K562 (cell line): ENCODE results near the gene TTLL8. TPM values are rescaled to one million over a fixed set of nuclear protein-coding genes. Genes with fewer than 3 reads are reported as not detected.

ENCODE experiments used
- MBD2 ChIP-seq: sonication (generic); IDR thresholded peaks from 2 replicates; pipeline ENCODE4 v1.6.1; 2016; ENCODE audit warnings: low read depth, borderline replicate concordance
- SMARCB1 ChIP-seq: IDR thresholded peaks from 2 replicates; pipeline ENCODE4 v1.6.1; 2011; ENCODE audit warnings: improper control_type of control experiment, low read depth; ENCODE audit not compliant: insufficient read length
- ZNF121 ChIP-seq: sonication (generic); formaldehyde crosslinking; conservative IDR thresholded peaks from 2 replicates; pipeline ENCODE4 v1.8.0; 2022; ENCODE audit warnings: missing genetic modification reagents
- ZNF165 ChIP-seq: fragments of 250-450 bp; sonication (Bioruptor Pico); IDR thresholded peaks from 2 replicates; pipeline ENCODE4 v1.4.0; 2020; ENCODE audit warnings: borderline replicate concordance
- ZNF76 ChIP-seq: fragments of 250-450 bp; sonication (Bioruptor Pico); IDR thresholded peaks from 2 replicates; pipeline ENCODE4 v1.4.0; 2020; ENCODE audit warnings: mild to moderate bottlenecking, moderate library complexity, borderline replicate concordance
- polyA plus RNA-seq, 8 experiments: library from polyadenylated mRNA; depleted of rRNA in 4 of 8; stranded (reverse) in 5 of 8; unstranded in 3 of 8; fragments of >200 nt; fragmentation: Nextera tagmentation in 2 of 8; fragmentation: Illumina TruSeq in 1 of 8; extraction: Ambion mirVana in 2 of 8; extraction: Trizol in 1 of 8; gene quantifications; 2 replicates each; pipeline versions ENCODE4 v1.2.1 to v1.2.3, GENCODE V29; 2011 to 2014; ENCODE audit warnings: inconsistent platforms in 1 of 8, missing spikeins in 1 of 8
- total RNA-seq, 7 experiments: library from RNA; depleted of rRNA in 6 of 7; stranded (reverse); fragments of >200 nt in 6 of 7; fragmentation: Illumina TruSeq in 2 of 7; extraction: Trizol in 2 of 7; gene quantifications; 2 replicates each; pipeline versions ENCODE4 v1.2.1 to v1.2.3, GENCODE V29; 2011 to 2021; ENCODE audit warnings: low replicate concordance in 1 of 7
- TF ChIP-seq, protein P1 (sequence below): fragments of 250-450 bp; sonication (Bioruptor Pico); IDR thresholded peaks from 2 replicates; pipeline ENCODE4 v1.4.0; 2020; ENCODE audit warnings: borderline replicate concordance
- TF ChIP-seq, protein P2 (sequence below), 2 experiments: fragments of 450-650 bp in 1 of 2; sonication (generic) in 1 of 2; formaldehyde crosslinking in 1 of 2; IDR thresholded peaks; 2 replicates each; pipeline versions ENCODE4 v1.7.1 to v1.9.0; 2016 to 2022; ENCODE audit warnings: inconsistent platforms in 1 of 2, mild to moderate bottlenecking in 1 of 2, missing genetic modification reagents in 1 of 2
- TF ChIP-seq, protein P3 (sequence below): sonication (generic); formaldehyde crosslinking; IDR thresholded peaks from 2 replicates; pipeline ENCODE4 v1.8.1; 2023; ENCODE audit warnings: mild to moderate bottlenecking, missing genetic modification reagents
- TF ChIP-seq, protein P4 (sequence below), 3 experiments: IDR thresholded peaks in 2 of 3; conservative IDR thresholded peaks in 1 of 3; 2 replicates each; pipeline ENCODE4 v1.5.1; 2011 to 2012; ENCODE audit warnings: low read length in 3 of 3, mild to moderate bottlenecking in 3 of 3, control low read depth in 2 of 3, improper control_type of control experiment in 1 of 3, inconsistent platforms in 1 of 3, low read depth in 1 of 3, mixed read lengths in 1 of 3, moderate library complexity in 1 of 3; ENCODE audit not compliant: insufficient read depth in 2 of 3

The TTLL8 gene
- total and polyA plus RNA-seq, 9 of the 15 experiments (the other 6 are each of a cell fraction or from before 2014, with no cell fraction given) = not detected

DNA sequence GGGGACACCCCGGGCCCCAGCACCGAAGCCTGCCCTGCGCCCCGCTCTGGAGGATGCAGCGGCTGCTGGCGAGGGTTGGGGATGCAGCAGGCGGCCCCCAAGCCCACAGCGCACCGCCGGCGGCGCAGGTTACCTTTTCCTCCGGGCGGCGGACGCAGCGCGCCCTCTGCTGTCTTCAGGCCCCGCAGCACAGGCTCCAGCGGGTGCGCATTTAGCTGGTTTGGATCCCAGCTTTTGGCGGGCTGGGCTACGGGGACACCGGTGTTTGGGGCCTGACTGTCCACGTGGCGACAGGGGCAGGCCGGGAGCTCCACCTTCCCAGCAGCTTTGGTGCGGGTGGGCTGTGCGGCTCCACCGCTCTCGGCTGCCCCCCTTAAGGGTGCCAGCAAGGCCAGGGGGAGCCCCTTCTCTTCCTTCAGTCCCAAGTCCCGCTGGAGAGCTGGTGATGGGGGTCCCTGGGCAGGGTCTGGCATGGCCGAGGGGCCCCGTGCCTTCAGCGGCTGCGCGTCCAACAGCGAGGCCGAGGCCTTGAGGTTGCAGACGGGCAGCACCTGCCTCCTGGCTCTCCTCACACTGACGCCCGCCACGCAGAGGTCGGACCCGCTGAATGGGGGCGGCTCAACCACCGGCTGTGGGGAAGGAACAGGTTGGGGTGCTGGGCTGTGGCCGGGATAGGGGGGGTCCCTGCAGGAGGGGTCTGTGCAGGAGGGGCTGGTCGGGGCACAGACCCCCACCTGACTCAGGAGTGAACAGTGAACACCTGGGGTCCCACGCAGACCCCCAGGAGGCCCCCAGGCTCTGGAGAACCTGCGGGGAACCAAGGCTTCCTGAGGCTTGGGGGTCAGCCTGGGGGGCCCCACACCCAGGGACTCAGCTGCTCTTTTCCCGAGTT lies 27.6 kb downstream of the TTLL8 start (continued):
- TF ChIP-seq, protein P1, sequence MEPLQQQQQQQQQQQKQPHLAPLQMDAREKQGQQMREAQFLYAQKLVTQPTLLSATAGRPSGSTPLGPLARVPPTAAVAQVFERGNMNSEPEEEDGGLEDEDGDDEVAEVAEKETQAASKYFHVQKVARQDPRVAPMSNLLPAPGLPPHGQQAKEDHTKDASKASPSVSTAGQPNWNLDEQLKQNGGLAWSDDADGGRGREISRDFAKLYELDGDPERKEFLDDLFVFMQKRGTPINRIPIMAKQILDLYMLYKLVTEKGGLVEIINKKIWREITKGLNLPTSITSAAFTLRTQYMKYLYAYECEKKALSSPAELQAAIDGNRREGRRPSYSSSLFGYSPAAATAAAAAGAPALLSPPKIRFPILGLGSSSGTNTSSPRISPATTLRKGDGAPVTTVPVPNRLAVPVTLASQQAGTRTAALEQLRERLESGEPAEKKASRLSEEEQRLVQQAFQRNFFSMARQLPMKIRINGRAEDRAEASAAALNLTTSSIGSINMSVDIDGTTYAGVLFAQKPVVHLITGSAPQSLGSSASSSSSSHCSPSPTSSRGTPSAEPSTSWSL (CRISPR knock-in tag) = no peak
- TF ChIP-seq ZNF121 (CRISPR knock-in tag) = no peak
- TF ChIP-seq, protein P2, sequence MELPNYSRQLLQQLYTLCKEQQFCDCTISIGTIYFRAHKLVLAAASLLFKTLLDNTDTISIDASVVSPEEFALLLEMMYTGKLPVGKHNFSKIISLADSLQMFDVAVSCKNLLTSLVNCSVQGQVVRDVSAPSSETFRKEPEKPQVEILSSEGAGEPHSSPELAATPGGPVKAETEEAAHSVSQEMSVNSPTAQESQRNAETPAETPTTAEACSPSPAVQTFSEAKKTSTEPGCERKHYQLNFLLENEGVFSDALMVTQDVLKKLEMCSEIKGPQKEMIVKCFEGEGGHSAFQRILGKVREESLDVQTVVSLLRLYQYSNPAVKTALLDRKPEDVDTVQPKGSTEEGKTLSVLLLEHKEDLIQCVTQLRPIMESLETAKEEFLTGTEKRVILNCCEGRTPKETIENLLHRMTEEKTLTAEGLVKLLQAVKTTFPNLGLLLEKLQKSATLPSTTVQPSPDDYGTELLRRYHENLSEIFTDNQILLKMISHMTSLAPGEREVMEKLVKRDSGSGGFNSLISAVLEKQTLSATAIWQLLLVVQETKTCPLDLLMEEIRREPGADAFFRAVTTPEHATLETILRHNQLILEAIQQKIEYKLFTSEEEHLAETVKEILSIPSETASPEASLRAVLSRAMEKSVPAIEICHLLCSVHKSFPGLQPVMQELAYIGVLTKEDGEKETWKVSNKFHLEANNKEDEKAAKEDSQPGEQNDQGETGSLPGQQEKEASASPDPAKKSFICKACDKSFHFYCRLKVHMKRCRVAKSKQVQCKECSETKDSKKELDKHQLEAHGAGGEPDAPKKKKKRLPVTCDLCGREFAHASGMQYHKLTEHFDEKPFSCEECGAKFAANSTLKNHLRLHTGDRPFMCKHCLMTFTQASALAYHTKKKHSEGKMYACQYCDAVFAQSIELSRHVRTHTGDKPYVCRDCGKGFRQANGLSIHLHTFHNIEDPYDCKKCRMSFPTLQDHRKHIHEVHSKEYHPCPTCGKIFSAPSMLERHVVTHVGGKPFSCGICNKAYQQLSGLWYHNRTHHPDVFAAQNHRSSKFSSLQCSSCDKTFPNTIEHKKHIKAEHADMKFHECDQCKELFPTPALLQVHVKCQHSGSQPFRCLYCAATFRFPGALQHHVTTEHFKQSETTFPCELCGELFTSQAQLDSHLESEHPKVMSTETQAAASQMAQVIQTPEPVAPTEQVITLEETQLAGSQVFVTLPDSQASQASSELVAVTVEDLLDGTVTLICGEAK (IDR thresholded peaks at IDR 0.05) = no peak
- TF ChIP-seq, protein P2 (CRISPR knock-in tag; IDR thresholded peaks at IDR 0.05) = no peak
- TF ChIP-seq, protein P3, sequence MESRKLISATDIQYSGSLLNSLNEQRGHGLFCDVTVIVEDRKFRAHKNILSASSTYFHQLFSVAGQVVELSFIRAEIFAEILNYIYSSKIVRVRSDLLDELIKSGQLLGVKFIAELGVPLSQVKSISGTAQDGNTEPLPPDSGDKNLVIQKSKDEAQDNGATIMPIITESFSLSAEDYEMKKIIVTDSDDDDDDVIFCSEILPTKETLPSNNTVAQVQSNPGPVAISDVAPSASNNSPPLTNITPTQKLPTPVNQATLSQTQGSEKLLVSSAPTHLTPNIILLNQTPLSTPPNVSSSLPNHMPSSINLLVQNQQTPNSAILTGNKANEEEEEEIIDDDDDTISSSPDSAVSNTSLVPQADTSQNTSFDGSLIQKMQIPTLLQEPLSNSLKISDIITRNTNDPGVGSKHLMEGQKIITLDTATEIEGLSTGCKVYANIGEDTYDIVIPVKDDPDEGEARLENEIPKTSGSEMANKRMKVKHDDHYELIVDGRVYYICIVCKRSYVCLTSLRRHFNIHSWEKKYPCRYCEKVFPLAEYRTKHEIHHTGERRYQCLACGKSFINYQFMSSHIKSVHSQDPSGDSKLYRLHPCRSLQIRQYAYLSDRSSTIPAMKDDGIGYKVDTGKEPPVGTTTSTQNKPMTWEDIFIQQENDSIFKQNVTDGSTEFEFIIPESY (CRISPR knock-in tag) = peak; percentile 61
- no peak for TF ChIP-seq ZNF76
- no peak for TF ChIP-seq MBD2
- no peak for TF ChIP-seq ZNF165 (CRISPR knock-in tag)
- TF ChIP-seq, protein P4, sequence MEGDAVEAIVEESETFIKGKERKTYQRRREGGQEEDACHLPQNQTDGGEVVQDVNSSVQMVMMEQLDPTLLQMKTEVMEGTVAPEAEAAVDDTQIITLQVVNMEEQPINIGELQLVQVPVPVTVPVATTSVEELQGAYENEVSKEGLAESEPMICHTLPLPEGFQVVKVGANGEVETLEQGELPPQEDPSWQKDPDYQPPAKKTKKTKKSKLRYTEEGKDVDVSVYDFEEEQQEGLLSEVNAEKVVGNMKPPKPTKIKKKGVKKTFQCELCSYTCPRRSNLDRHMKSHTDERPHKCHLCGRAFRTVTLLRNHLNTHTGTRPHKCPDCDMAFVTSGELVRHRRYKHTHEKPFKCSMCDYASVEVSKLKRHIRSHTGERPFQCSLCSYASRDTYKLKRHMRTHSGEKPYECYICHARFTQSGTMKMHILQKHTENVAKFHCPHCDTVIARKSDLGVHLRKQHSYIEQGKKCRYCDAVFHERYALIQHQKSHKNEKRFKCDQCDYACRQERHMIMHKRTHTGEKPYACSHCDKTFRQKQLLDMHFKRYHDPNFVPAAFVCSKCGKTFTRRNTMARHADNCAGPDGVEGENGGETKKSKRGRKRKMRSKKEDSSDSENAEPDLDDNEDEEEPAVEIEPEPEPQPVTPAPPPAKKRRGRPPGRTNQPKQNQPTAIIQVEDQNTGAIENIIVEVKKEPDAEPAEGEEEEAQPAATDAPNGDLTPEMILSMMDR (IDR thresholded peaks at IDR 0.05 in 2 of 3, conservative IDR thresholded peaks at IDR 0.05 in 1 of 3; ENCODE audit: insufficient read depth in 2 of 3, low read depth in 1 of 3, low read length in 3 of 3) = peak; percentile 77 to 96 (median 91)
- TF ChIP-seq SMARCB1 = no peak
